K562 (cell line): Measurements from ENCODE around the gene DNAJB13. TPM values are rescaled to one million over a fixed set of nuclear protein-coding genes. Genes with fewer than 3 reads are reported as not detected.

Source experiments
- BMI1 ChIP-seq: fragments of 150-350 bp; IDR thresholded peaks from 2 replicates; pipeline ENCODE4 v1.6.1; 2014; ENCODE audit warnings: low read length
- BRD9 ChIP-seq: fragments of 450-650 bp; IDR thresholded peaks from 2 replicates; pipeline ENCODE4 v1.6.1; 2018; ENCODE audit warnings: low read depth; ENCODE audit not compliant: partially characterized antibody
- CEBPB ChIP-seq: fragments of 450-650 bp; IDR thresholded peaks from 2 replicates; pipeline ENCODE4 v1.6.1; 2016; ENCODE audit warnings: missing genetic modification characterization, missing compliant biosample characterization
- EGR1 ChIP-seq: fragments of 450-650 bp; conservative IDR thresholded peaks from 2 replicates; pipeline ENCODE4 v1.6.1; 2017; ENCODE audit warnings: mild to moderate bottlenecking
- ELF2 ChIP-seq: fragments of 250-450 bp; sonication (Bioruptor Pico); IDR thresholded peaks from 2 replicates; pipeline ENCODE4 v1.5.0; 2021; ENCODE audit warnings: mild to moderate bottlenecking
- FOXM1 ChIP-seq, 2 experiments: fragments of 450-650 bp in 1 of 2; sonication (generic) in 1 of 2; formaldehyde crosslinking in 1 of 2; IDR thresholded peaks; 2 replicates each; pipeline versions ENCODE4 v1.6.1 to v1.9.0; 2017 to 2022; ENCODE audit warnings: low read depth in 2 of 2, mild to moderate bottlenecking in 2 of 2, missing genetic modification reagents in 1 of 2, moderate library complexity in 1 of 2
- HNRNPL ChIP-seq: fragments of 200-400 bp; formaldehyde crosslinking; IDR thresholded peaks from 2 replicates; pipeline ENCODE4 v1.6.1; 2017; ENCODE audit warnings: low read depth, mild to moderate bottlenecking, low read length
- NCOR1 ChIP-seq: fragments of 450-650 bp; IDR thresholded peaks from 2 replicates; pipeline ENCODE4 v1.6.1; 2016; ENCODE audit warnings: mild to moderate bottlenecking, moderate library complexity
- STAG1 ChIP-seq: sonication (generic); formaldehyde crosslinking; IDR thresholded peaks from 2 replicates; pipeline ENCODE4 v1.5.0; 2020; ENCODE audit warnings: missing genetic modification reagents, borderline replicate concordance
- STAT5A ChIP-seq: IDR thresholded peaks from 2 replicates; pipeline ENCODE4 v1.6.1; 2012; ENCODE audit warnings: low read length, inconsistent platforms, borderline replicate concordance
- TCF7L2 ChIP-seq: fragments of 150-350 bp; IDR thresholded peaks from 2 replicates; pipeline ENCODE4 v1.6.1; 2016; ENCODE audit warnings: low read depth, mild to moderate bottlenecking, low read length, moderate library complexity
- TFAM ChIP-seq: fragments of 250-450 bp; sonication (Bioruptor Pico); conservative IDR thresholded peaks from 2 replicates; pipeline ENCODE4 v1.5.0; 2021; ENCODE audit warnings: mild to moderate bottlenecking, moderate library complexity
- TRIM24 ChIP-seq, 2 experiments: fragments of 450-650 bp; IDR thresholded peaks; 2 replicates each; pipeline ENCODE4 v1.6.1; 2016
- ZFP1 ChIP-seq: fragments of 450-650 bp; formaldehyde crosslinking; IDR thresholded peaks from 2 replicates; pipeline ENCODE4 v1.4.0; 2020; ENCODE audit warnings: mild to moderate bottlenecking, mixed read lengths
- ZNF239 ChIP-seq: fragments of 250-450 bp; sonication (Bioruptor Pico); IDR thresholded peaks from 2 replicates; pipeline ENCODE4 v1.4.0; 2020; ENCODE audit warnings: mild to moderate bottlenecking
- ZZZ3 ChIP-seq: fragments of 450-650 bp; IDR thresholded peaks from 2 replicates; pipeline ENCODE4 v1.6.1; 2016; ENCODE audit warnings: antibody characterized with exemption, mild to moderate bottlenecking, moderate library complexity
- polyA plus RNA-seq, 8 experiments: library from polyadenylated mRNA; depleted of rRNA in 4 of 8; stranded (reverse) in 5 of 8; unstranded in 3 of 8; fragments of >200 nt; fragmentation: Nextera tagmentation in 2 of 8; fragmentation: Illumina TruSeq in 1 of 8; extraction: Ambion mirVana in 2 of 8; extraction: Trizol in 1 of 8; gene quantifications; 2 replicates each; pipeline versions ENCODE4 v1.2.1 to v1.2.3, GENCODE V29; 2011 to 2014; ENCODE audit warnings: inconsistent platforms in 1 of 8, missing spikeins in 1 of 8
- total RNA-seq, 7 experiments: library from RNA; depleted of rRNA in 6 of 7; stranded (reverse); fragments of >200 nt in 6 of 7; fragmentation: Illumina TruSeq in 2 of 7; extraction: Trizol in 2 of 7; gene quantifications; 2 replicates each; pipeline versions ENCODE4 v1.2.1 to v1.2.3, GENCODE V29; 2011 to 2021; ENCODE audit warnings: low replicate concordance in 1 of 7
- TF ChIP-seq, protein P1 (sequence below): fragments of 250-450 bp; sonication (Bioruptor Pico); IDR thresholded peaks from 2 replicates; pipeline ENCODE4 v1.8.0; 2022; ENCODE audit warnings: inconsistent platforms, mild to moderate bottlenecking, moderate library complexity, borderline replicate concordance
- TF ChIP-seq, protein P2 (sequence below): sonication (generic); formaldehyde crosslinking; IDR thresholded peaks from 2 replicates; pipeline ENCODE4 v1.8.1; 2023; ENCODE audit warnings: mild to moderate bottlenecking, missing genetic modification reagents, moderate library complexity
- TF ChIP-seq, protein P3 (sequence below): fragments of 450-650 bp; formaldehyde crosslinking; conservative IDR thresholded peaks from 2 replicates; pipeline ENCODE4 v1.4.0; 2022; ENCODE audit warnings: mild to moderate bottlenecking, missing genetic modification characterization
- TF ChIP-seq, protein P4 (sequence below): fragments of 250-450 bp; sonication (Bioruptor Pico); IDR thresholded peaks from 2 replicates; pipeline ENCODE4 v1.5.0; 2020; ENCODE audit warnings: mild to moderate bottlenecking, borderline replicate concordance

DNAJB13 gene
- total and polyA plus RNA-seq, 9 of the 15 experiments (the other 6 are each of a cell fraction or from before 2014, with no cell fraction given), result 0.14 TPM; not detected in 8

DNA sequence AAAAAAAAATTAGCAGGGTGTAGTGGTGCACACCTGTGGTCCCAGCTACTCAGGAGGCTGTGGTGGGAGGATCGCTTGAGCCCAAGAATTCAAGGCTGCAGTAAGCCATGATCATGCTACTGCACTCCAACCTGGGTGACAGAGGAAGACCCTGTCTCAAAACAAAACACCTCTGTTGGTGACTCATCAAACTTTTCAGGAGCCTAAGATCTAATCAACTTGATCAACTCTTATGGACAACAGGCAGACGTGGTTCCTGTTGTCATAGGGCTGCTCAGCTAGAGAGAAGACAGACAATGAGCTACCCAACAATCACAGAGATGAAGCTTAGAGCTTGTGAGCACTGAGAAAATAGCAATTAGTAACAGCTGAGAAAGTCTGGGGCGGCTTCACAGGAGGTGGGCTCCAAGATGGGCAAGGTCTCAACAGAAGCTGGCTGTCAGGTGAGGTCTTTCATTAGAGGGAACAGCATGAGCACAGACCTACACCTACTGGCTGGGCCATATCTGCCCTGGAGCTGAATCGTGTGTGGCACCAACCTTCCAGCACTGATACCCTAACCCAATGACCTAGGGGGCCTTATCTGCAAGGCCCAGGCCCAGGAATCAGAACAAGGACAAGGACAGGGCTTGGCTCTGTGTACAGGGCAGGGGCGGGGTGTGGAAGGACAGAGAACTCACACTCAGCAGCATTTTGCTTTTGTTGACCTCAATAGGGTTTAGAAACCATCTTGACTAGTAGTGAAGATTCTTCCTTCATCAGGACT, 65.3 kb downstream of the DNAJB13 start (continued):
- TF ChIP-seq CEBPB (tag) (no peak), FOXM1 (IDR thresholded peaks at IDR 0.05; ENCODE audit: low read depth) (peak; percentile 72), FOXM1 (CRISPR knock-in tag; IDR thresholded peaks at IDR 0.05; ENCODE audit: low read depth) (no peak), ZZZ3 (no peak), STAG1 (CRISPR knock-in tag) (no peak), ZFP1 (CRISPR knock-in tag) (no peak), BRD9 (no peak), TCF7L2 (no peak), HNRNPL (no peak), ZNF239 (CRISPR knock-in tag) (no peak), ELF2 (CRISPR knock-in tag) (no peak), TRIM24 (IDR thresholded peaks at IDR 0.05) (peak in 1 of 2 experiments; percentile 77; a peak in 2 of 4 replicates), NCOR1 (peak; percentile 96), EGR1 (0 out of 2 replicates have a peak, but pooled peaks have one; percentile 18), BMI1 (no peak), STAT5A (peak; percentile 84), TFAM (CRISPR knock-in tag) (no peak)
- TF ChIP-seq, protein P1, sequence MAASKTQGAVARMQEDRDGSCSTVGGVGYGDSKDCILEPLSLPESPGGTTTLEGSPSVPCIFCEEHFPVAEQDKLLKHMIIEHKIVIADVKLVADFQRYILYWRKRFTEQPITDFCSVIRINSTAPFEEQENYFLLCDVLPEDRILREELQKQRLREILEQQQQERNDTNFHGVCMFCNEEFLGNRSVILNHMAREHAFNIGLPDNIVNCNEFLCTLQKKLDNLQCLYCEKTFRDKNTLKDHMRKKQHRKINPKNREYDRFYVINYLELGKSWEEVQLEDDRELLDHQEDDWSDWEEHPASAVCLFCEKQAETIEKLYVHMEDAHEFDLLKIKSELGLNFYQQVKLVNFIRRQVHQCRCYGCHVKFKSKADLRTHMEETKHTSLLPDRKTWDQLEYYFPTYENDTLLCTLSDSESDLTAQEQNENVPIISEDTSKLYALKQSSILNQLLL, result no peak
- TF ChIP-seq, protein P2, sequence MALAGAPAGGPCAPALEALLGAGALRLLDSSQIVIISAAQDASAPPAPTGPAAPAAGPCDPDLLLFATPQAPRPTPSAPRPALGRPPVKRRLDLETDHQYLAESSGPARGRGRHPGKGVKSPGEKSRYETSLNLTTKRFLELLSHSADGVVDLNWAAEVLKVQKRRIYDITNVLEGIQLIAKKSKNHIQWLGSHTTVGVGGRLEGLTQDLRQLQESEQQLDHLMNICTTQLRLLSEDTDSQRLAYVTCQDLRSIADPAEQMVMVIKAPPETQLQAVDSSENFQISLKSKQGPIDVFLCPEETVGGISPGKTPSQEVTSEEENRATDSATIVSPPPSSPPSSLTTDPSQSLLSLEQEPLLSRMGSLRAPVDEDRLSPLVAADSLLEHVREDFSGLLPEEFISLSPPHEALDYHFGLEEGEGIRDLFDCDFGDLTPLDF (CRISPR knock-in tag), result no peak
- TF ChIP-seq, protein P3, sequence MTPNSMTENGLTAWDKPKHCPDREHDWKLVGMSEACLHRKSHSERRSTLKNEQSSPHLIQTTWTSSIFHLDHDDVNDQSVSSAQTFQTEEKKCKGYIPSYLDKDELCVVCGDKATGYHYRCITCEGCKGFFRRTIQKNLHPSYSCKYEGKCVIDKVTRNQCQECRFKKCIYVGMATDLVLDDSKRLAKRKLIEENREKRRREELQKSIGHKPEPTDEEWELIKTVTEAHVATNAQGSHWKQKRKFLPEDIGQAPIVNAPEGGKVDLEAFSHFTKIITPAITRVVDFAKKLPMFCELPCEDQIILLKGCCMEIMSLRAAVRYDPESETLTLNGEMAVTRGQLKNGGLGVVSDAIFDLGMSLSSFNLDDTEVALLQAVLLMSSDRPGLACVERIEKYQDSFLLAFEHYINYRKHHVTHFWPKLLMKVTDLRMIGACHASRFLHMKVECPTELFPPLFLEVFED (CRISPR knock-in tag), result no peak
- TF ChIP-seq, protein P4, sequence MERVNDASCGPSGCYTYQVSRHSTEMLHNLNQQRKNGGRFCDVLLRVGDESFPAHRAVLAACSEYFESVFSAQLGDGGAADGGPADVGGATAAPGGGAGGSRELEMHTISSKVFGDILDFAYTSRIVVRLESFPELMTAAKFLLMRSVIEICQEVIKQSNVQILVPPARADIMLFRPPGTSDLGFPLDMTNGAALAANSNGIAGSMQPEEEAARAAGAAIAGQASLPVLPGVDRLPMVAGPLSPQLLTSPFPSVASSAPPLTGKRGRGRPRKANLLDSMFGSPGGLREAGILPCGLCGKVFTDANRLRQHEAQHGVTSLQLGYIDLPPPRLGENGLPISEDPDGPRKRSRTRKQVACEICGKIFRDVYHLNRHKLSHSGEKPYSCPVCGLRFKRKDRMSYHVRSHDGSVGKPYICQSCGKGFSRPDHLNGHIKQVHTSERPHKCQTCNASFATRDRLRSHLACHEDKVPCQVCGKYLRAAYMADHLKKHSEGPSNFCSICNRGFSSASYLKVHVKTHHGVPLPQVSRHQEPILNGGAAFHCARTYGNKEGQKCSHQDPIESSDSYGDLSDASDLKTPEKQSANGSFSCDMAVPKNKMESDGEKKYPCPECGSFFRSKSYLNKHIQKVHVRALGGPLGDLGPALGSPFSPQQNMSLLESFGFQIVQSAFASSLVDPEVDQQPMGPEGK, result no peak
